Measurements from ENCODE around the gene NPSR1.

NPSR1 gene

GRCh38 chr7:34726221-34726620 lies 68.2 kb downstream of the NPSR1 start (continued):
- no peak for TF ChIP-seq PRDM6 (tag by site-specific recombination; IDR thresholded peaks at IDR 0.05)
- no peak for TF ChIP-seq ZNF155 (tag by site-specific recombination; IDR thresholded peaks at IDR 0.05)
- no peak for TF ChIP-seq PRDM4 (tag by site-specific recombination; IDR thresholded peaks at IDR 0.05)
- TF ChIP-seq ZNF350 (tag by site-specific recombination; IDR thresholded peaks at IDR 0.05): no peak

- Histone ChIP-seq H3K27ac (ENCODE audit: extremely low read depth, low read depth, low read length) (no peak overlapping the region), H3K9me3 (ENCODE audit: control insufficient read depth, insufficient read depth, low read depth, low read length) (no peaks in the 10 kb centered on the region), H3K36me3 (ENCODE audit: control insufficient read depth in 2 of 2, insufficient read depth in 1 of 2, low read length in 2 of 2) (no peaks in the 10 kb centered on the region), H3K4me3 (ENCODE audit: low read depth, low read length) (no peak overlapping the region), H3K4me1 (ENCODE audit: control insufficient read depth, insufficient read depth, low read length) (no peaks in the 10 kb centered on the region)
- TF ChIP-seq ZNF394 (tag by site-specific recombination; IDR thresholded peaks at IDR 0.05; ENCODE audit: borderline replicate concordance) (no peak), ZNF707 (tag by site-specific recombination; IDR thresholded peaks at IDR 0.05) (no peak), PRDM6 (tag by site-specific recombination; IDR thresholded peaks at IDR 0.05) (no peak), ZNF610 (tag by site-specific recombination; IDR thresholded peaks at IDR 0.05; ENCODE audit: borderline replicate concordance) (no peak), PATZ1 (tag by site-specific recombination; IDR thresholded peaks at IDR 0.05) (no peak), ZSCAN16 (tag by site-specific recombination; IDR thresholded peaks at IDR 0.05) (no peak), ZNF48 (tag by site-specific recombination; IDR thresholded peaks at IDR 0.05) (no peak), ZNF155 (tag by site-specific recombination; IDR thresholded peaks at IDR 0.05) (no peak), ZNF747 (tag by site-specific recombination; IDR thresholded peaks at IDR 0.05) (no peak), ZNF600 (tag by site-specific recombination; IDR thresholded peaks at IDR 0.05) (no peak), ZNF777 (tag by site-specific recombination; IDR thresholded peaks at IDR 0.05; ENCODE audit: borderline replicate concordance) (no peak), ZNF658 (tag by site-specific recombination; IDR thresholded peaks at IDR 0.05) (no peak), PBX3 (CRISPR knock-in tag; IDR thresholded peaks at IDR 0.05) (no peak), ZNF561 (tag by site-specific recombination; IDR thresholded peaks at IDR 0.05; ENCODE audit: borderline replicate concordance) (no peak), ZNF514 (tag by site-specific recombination; IDR thresholded peaks at IDR 0.05) (no peak), ZNF26 (tag by site-specific recombination; IDR thresholded peaks at IDR 0.05) (no peak), SCRT2 (tag by site-specific recombination; IDR thresholded peaks at IDR 0.05) (no peak)
- ChIA-PET POLR2A (no interaction called here), CTCF (no interaction called here)
Observed at GRCh38 chr7:34727464-34727995, 69.5 kb downstream of the NPSR1 start.

Data from HEK293 (cell line).